HFF-Myc (cell line): ENCODE results near the gene KIF16B.

Experiments used
- DNase-seq: peaks from one replicate; pipeline ENCODE4 v3.0.0-alpha.2; 2011; ENCODE audit warnings: low read depth; ENCODE audit errors: extremely low read depth
- H3K4me3 ChIP-seq: replicated peaks from 2 replicates; pipeline ENCODE4 v1.5.1; 2011; ENCODE audit warnings: low read depth, mild to moderate bottlenecking, control low read depth, low read length
- CTCF ChIP-seq: IDR thresholded peaks from 2 replicates; pipeline ENCODE4 v1.5.1; 2012; ENCODE audit warnings: mild to moderate bottlenecking, low read depth, low read length, control low read depth; ENCODE audit errors: missing control alignments

The KIF16B gene

DNA sequence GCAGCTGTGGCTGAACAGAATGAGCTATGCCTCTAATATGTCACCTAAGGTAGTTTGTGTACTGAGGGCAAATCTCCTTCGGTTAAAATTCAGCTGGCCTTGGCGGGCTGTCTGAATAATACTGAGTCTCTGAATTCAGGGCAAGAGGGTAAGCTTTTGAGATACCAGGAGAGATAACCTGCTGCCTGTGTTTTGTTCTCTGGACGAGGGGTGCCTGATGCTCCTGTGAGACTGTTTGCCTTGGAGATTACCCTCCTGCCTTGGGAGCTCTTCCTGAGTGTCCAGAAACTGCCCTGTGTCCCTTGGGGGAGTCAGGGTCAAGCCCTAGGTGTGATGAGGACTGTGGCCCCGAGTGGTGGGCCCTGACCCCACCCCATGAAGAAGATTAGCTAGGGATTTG, 282.9 kb downstream of the KIF16B start:
- DNase-seq: no peak
- H3K4me3 ChIP-seq: no peak overlapping the region
- TF ChIP-seq CTCF: no peak

DNA sequence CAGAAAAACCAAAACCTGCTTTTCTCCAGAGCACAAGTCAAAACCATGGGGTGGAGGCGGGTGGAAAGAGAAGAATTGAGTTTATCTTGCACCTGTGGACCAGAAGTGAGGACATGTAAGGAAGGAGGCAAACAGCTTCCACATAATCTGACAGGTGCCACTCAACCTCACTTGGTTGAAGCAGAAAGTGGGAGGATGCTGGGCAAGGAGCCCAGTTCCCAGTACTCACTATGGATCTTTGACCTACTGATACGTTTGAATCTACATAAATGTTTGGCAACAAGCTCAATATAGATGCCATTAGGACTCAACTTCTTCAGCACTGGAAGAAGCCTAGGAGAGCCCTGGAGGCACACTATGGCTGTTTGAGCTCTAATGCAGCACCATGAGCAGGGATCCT, 285.5 kb downstream of the KIF16B start:
- H3K4me3 ChIP-seq: no peak overlapping the region
- DNase-seq: no peak
- no peak for TF ChIP-seq CTCF

- H3K4me3 ChIP-seq: no peak overlapping the region
- TF ChIP-seq CTCF: no peak
- no peak for DNase-seq
These were observed 286.6 kb downstream of the KIF16B start for GRCh38 chr20:16286601-16287000.

- no peak for TF ChIP-seq CTCF
- no peak for DNase-seq
- H3K4me3 ChIP-seq: no peak overlapping the region
These were observed 288.7 kb downstream of the KIF16B start for GRCh38 chr20:16284385-16285100.

DNA sequence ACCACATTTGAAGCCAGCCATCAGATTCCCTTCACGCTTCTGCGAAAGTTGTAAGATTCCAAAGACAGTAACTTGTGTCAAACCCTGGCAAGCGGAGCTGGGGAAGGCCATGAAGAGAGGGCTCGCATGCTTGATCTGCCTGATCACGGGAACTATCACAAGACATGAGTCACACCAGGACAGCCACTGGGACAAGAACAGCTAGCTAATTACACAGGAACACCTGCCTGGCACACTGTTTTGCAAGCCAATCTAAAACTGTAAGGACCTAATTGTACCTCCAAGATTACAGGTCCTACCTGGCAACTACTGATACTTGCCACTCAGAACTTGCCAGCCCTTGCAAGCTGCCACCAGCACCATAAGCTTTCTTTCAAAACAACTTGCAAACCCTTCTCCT, 289.3 kb downstream of the KIF16B start:
- no peak for DNase-seq
- TF ChIP-seq CTCF: no peak
- no peak overlapping the region for H3K4me3 ChIP-seq

DNA sequence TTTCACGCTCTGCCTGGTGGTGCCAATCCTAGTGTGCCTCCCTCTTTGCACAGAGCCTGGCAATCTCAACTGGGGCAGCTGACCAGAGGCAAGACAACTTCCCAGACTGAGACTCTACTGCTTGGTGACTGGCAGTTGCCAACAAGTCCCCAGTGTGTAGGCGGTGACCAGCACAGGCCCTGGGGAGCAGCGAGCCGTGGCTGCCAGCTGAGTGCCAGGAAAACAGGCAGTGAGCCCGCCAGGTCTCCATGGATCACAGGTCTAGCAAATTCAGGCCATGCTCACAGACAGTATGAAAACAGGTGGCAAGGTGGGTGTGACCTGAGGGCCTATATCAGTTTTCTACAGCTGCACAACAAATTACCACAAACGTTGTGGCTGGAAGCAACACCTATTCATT, 289.9 kb downstream of the KIF16B start:
- H3K4me3 ChIP-seq: no peak overlapping the region
- DNase-seq: no peak
- TF ChIP-seq CTCF: no peak

DNA sequence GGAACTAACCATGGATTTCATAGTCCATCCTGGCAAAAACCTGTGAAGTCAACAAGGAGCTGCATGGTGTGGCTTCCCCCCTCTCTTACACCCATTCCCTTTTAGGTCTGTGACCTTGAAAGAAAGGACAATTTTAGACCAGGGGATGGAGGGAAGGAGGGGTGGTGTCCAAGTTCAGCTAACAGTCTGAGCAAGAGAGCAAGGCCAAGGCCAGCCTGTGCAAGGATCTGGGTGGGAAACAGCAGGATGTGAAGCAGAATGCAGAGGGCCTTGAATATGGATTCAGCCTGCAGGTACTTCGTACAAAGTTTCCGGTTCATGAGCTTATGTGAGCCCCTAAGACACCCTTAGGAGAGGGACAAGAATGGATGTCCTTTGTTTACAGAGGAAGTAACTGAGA, 293.0 kb downstream of the KIF16B start:
- no peak for DNase-seq
- no peak overlapping the region for H3K4me3 ChIP-seq
- no peak for TF ChIP-seq CTCF
